Measurements from ENCODE around the gene RAB11FIP3.

Gene RAB11FIP3

DNA sequence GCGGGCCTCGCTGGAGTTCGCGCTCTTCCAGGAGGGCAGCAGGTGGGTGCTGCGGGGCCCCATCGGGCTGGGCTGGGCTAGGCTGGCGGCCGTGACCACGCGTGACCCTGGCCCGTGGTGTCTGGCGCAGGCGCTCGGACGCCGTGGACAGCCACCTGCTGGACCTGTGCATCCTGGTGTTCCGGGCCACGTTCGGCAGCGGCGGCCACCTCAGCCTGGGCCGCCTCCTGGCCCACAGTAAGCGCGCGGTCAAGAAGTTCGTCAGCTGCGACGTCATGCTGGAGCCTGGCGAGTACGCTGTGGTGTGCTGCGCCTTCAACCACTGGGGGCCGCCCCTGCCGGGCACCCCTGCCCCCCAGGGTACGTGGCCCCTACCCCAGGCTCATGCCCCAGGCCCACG is 126.7 kb downstream of the RAB11FIP3 start:
- TF ChIP-seq FOXM1 (IDR thresholded peaks at IDR 0.05; ENCODE audit: borderline replicate concordance, low read depth): no peak

DNA sequence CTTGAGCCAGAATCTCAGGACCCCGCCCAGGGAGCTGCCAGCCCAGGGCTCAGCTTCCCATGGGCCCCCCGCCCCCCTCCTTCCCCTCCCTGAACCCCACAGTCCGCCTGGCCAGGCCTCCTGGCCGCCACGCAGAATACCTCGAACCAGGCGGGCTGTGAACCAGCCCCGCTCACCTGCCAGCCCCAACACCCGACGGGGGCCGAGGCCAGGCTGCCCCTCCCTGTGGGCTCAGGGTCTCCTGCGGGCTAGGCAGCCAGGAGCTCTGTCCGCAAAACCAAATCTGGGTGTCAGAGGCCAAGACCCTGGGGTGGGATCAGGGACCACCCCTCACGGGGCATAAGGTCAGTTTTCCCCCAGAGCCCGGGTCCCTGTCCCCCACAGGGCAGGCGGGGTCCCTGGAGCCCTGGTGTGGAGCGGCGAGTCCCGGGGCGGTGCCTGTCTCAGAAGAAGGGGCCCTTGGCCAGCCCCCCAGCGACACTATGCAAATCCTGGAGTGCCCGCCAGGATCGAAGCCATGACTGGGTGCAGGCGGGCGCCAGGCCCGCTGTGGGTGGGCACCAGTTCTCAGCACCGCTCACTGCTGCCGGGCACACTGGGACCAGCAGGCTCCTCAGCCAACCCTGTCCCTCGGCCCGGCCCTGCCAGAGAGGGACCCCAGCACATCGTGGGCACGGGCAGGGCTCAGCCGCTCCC is 128.3 kb downstream of the RAB11FIP3 start:
- TF ChIP-seq TAF1 (IDR thresholded peaks at IDR 0.05; ENCODE audit: low read depth) (no peak), ZBTB7A (IDR thresholded peaks at IDR 0.05; ENCODE audit: low read depth) (0 out of 2 replicates have a peak, but pooled peaks have one; percentile 43), NFIC (IDR thresholded peaks at IDR 0.05) (no peak)
- TF ChIP-seq, protein P1, sequence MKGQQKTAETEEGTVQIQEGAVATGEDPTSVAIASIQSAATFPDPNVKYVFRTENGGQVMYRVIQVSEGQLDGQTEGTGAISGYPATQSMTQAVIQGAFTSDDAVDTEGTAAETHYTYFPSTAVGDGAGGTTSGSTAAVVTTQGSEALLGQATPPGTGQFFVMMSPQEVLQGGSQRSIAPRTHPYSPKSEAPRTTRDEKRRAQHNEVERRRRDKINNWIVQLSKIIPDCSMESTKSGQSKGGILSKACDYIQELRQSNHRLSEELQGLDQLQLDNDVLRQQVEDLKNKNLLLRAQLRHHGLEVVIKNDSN (IDR thresholded peaks at IDR 0.05): no peak

DNA sequence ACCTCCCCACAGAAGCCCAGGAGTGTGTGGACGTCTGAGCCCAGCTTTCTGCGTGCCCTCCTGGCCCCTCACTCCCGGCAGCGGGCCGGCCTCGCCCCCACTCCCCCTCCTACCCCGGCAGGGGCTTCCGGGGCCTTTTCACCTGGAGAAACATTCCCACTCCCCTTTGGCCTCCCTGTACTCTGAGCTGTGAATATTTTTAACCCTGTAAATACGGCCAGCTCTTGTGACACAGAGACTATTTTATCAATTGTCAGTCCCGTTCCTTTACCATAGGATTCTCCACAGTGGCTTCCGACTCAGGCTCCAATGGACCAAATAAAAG is 128.8 kb downstream of the RAB11FIP3 start:
- TF ChIP-seq EGR1 (IDR thresholded peaks at IDR 0.05) (no peak), FOXM1 (IDR thresholded peaks at IDR 0.05; ENCODE audit: borderline replicate concordance, low read depth) (no peak), CEBPB (IDR thresholded peaks at IDR 0.05) (no peak), CREB1 (IDR thresholded peaks at IDR 0.05; ENCODE audit: low read depth) (no peak), ZBTB7A (IDR thresholded peaks at IDR 0.05; ENCODE audit: low read depth) (no peak), NFIC (IDR thresholded peaks at IDR 0.05) (no peak), EP300 (IDR thresholded peaks at IDR 0.05; ENCODE audit: borderline replicate concordance) (no peak), YY1 (IDR thresholded peaks at IDR 0.05; ENCODE audit: low read depth) (no peak), TCF12 (IDR thresholded peaks at IDR 0.05; ENCODE audit: low read depth) (no peak), TAF1 (IDR thresholded peaks at IDR 0.05; ENCODE audit: low read depth) (no peak)
- TF ChIP-seq, protein P2, sequence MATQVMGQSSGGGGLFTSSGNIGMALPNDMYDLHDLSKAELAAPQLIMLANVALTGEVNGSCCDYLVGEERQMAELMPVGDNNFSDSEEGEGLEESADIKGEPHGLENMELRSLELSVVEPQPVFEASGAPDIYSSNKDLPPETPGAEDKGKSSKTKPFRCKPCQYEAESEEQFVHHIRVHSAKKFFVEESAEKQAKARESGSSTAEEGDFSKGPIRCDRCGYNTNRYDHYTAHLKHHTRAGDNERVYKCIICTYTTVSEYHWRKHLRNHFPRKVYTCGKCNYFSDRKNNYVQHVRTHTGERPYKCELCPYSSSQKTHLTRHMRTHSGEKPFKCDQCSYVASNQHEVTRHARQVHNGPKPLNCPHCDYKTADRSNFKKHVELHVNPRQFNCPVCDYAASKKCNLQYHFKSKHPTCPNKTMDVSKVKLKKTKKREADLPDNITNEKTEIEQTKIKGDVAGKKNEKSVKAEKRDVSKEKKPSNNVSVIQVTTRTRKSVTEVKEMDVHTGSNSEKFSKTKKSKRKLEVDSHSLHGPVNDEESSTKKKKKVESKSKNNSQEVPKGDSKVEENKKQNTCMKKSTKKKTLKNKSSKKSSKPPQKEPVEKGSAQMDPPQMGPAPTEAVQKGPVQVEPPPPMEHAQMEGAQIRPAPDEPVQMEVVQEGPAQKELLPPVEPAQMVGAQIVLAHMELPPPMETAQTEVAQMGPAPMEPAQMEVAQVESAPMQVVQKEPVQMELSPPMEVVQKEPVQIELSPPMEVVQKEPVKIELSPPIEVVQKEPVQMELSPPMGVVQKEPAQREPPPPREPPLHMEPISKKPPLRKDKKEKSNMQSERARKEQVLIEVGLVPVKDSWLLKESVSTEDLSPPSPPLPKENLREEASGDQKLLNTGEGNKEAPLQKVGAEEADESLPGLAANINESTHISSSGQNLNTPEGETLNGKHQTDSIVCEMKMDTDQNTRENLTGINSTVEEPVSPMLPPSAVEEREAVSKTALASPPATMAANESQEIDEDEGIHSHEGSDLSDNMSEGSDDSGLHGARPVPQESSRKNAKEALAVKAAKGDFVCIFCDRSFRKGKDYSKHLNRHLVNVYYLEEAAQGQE (IDR thresholded peaks at IDR 0.05; ENCODE audit: low read depth): no peak
- TF ChIP-seq, protein P1 (IDR thresholded peaks at IDR 0.05): no peak
- TF ChIP-seq, protein P3, sequence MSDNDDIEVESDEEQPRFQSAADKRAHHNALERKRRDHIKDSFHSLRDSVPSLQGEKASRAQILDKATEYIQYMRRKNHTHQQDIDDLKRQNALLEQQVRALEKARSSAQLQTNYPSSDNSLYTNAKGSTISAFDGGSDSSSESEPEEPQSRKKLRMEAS (IDR thresholded peaks at IDR 0.05): no peak

DNA sequence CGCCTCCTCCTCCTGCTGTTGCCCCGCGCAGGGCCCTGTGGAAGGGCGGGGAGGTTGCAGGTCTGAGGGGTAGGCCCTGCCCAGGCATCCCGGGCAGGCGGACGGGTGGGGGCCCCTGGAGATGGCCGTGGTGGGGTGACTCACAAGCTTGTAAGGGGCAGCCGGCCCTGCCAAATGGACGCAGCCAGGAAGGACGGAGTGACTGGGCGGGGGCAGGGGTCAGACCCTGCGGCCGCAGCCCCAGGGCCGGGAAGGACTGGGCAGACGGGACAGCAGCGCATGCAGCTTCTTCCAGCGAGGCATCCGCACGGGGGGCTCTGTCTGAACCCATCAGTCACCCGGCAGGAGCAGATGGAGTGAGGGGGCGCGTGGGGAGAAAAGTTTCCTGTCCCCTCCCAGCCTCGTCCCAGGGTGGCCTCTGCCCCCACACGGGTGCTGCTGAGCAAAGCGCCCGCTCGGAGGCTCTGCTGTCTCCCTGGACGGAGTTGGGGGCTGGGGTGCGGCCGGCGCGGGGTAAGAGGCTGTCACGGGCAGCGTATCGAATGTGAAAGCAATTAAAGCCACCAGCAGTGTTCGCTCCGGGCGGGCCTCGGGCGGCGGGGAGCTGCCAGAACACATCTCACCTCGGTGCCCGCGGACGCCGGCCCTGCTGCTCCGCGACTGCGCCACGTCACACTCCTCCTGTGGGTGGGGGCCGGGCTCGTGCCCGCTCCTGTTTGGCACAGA is 129.4 kb downstream of the RAB11FIP3 start:
- TF ChIP-seq TAF1 (IDR thresholded peaks at IDR 0.05; ENCODE audit: low read depth): no peak
- TF ChIP-seq, protein P2 (IDR thresholded peaks at IDR 0.05; ENCODE audit: low read depth): no peak
- TF ChIP-seq, protein P1 (IDR thresholded peaks at IDR 0.05): no peak
- TF ChIP-seq, protein P3 (IDR thresholded peaks at IDR 0.05): no peak
- TF ChIP-seq YY1 (IDR thresholded peaks at IDR 0.05; ENCODE audit: low read depth): no peak
- no peak for TF ChIP-seq CEBPB (IDR thresholded peaks at IDR 0.05)

DNA sequence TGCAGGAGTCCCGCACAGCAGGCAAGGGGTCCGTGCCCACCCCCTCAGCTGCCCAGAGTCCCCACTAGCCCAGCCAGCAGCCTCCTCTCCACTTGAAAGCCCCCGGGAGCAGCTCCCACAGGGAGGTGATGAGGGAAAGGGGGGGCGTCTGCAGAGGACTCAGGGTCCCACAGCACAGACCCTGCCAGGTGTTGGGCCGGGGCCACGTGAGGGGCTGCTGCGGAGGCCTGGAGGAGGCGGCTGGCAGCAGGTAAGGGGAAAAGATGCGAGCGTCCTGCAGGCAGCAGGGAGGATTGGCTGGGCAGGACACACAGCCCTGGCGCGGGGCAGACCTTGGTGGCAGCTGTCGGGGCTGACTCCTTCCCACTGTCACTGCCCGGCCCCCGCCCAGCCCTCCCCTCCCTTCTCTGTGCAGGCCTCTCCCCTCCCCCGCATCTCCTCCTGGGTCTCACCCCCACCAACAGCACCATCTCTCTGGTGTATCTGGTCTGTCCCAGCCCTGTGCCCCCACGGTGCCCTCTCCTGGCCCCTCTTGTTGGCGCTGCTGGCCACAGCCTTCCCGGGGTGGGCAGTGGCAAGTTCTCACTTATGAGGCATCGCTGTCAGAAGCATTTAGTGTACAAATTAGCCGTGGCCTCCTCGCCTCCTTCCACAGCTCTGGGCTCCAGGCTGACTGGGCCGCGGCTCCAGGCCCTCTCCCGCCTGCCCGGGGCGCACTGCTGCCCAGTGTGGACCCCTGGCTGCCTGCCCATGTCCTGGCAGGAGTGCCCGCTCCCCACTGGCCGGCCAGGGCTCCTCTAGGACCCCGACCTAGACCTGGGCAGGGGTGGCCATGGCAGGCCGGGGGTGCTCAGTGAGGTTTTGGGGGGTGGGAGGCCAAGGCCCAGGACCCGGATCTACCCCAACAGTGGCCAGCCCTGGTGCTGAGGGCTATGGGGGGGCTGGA is 130.4 kb downstream of the RAB11FIP3 start:
- TF ChIP-seq CEBPB (IDR thresholded peaks at IDR 0.05) (no peak), TCF12 (IDR thresholded peaks at IDR 0.05; ENCODE audit: low read depth) (no peak), EGR1 (IDR thresholded peaks at IDR 0.05) (no peak), YY1 (IDR thresholded peaks at IDR 0.05; ENCODE audit: low read depth) (no peak), TEAD4 (IDR thresholded peaks at IDR 0.05) (no peak), TAF1 (IDR thresholded peaks at IDR 0.05; ENCODE audit: low read depth) (no peak), RAD21 (IDR thresholded peaks at IDR 0.05; ENCODE audit: low read depth) (no peak), FOXM1 (IDR thresholded peaks at IDR 0.05; ENCODE audit: borderline replicate concordance, low read depth) (no peak), NFIC (IDR thresholded peaks at IDR 0.05) (no peak)
- TF ChIP-seq, protein P1 (IDR thresholded peaks at IDR 0.05): no peak
- TF ChIP-seq, protein P2 (IDR thresholded peaks at IDR 0.05; ENCODE audit: low read depth): no peak
